ENCODE data around the gene HERC2. TPM values are rescaled to one million over a fixed set of nuclear protein-coding genes. Genes with fewer than 3 reads are reported as not detected.

HERC2 gene
- total and polyA plus RNA-seq, 2 donors from 2014 or later: 17.9 to 58.4 TPM

- Histone ChIP-seq H3K9me3 (ENCODE audit: control insufficient read depth in 2 of 3, insufficient read depth in 1 of 3, low read length in 3 of 3) (no peaks in the 10 kb centered on the region), H3K4me3 (ENCODE audit: low read length in 3 of 3) (no peak overlapping the region), H3K27ac (ENCODE audit: low read depth in 2 of 2, low read length in 2 of 2) (no peak overlapping the region), H3K4me1 (ENCODE audit: control insufficient read depth in 2 of 3, insufficient read depth in 2 of 3, low read depth in 1 of 3, low read length in 3 of 3) (peaks cover 0 to 3% (median 0%) of the 10 kb centered on the region in 3 donors), H3K9ac (ENCODE audit: low read length in 3 of 3) (no peak overlapping the region), H3K36me3 (ENCODE audit: control insufficient read depth in 2 of 3, insufficient read depth in 3 of 3, low read length in 3 of 3) (peaks cover 6 to 21% (median 11%) of the 10 kb centered on the region in 3 donors), H3K27me3 (ENCODE audit: control insufficient read depth, insufficient read depth, low read length) (no peaks in the 10 kb centered on the region)
- TF ChIP-seq CTCF (IDR thresholded peaks at IDR 0.05; ENCODE audit: borderline replicate concordance, extremely low read depth, insufficient read depth): no peak
- DNase-seq (no peak), FAIRE-seq (no peak)
- intact Hi-C loops (cut with DNase I): no loop called here
Observed at GRCh38 chr15:28255965-28256364, 66.0 kb downstream of the HERC2 start.

GRCh38 chr15:28252831-28253230 lies 69.1 kb downstream of the HERC2 start:
- no peaks in the 10 kb centered on the region for H3K4me1 ChIP-seq (ENCODE audit: control insufficient read depth in 2 of 3, insufficient read depth in 2 of 3, low read depth in 1 of 3, low read length in 3 of 3)
- DNase-seq (no peak), FAIRE-seq (no peak)
- intact Hi-C loops (cut with DNase I): no loop called here
- H3K9ac ChIP-seq (ENCODE audit: low read length in 3 of 3): no peak overlapping the region
- H3K9me3 ChIP-seq (ENCODE audit: control insufficient read depth in 2 of 3, insufficient read depth in 1 of 3, low read length in 3 of 3): no peaks in the 10 kb centered on the region
- H3K27me3 ChIP-seq (ENCODE audit: control insufficient read depth, insufficient read depth, low read length): no peaks in the 10 kb centered on the region
- peaks cover 6 to 24% (median 13%) of the 10 kb centered on the region in 3 donors for H3K36me3 ChIP-seq (ENCODE audit: control insufficient read depth in 2 of 3, insufficient read depth in 3 of 3, low read length in 3 of 3)
- H3K27ac ChIP-seq (ENCODE audit: low read depth in 2 of 2, low read length in 2 of 2): no peak overlapping the region
- no peak for TF ChIP-seq CTCF (IDR thresholded peaks at IDR 0.05; ENCODE audit: borderline replicate concordance, extremely low read depth, insufficient read depth)
- H3K4me3 ChIP-seq (ENCODE audit: low read length in 3 of 3): no peak overlapping the region

- Histone ChIP-seq H3K36me3 (ENCODE audit: control insufficient read depth in 2 of 3, insufficient read depth in 3 of 3, low read length in 3 of 3) (peaks cover 10 to 24% (median 20%) of the 10 kb centered on the region in 3 donors), H3K4me1 (ENCODE audit: control insufficient read depth in 2 of 3, insufficient read depth in 2 of 3, low read depth in 1 of 3, low read length in 3 of 3) (no peaks in the 10 kb centered on the region), H3K9me3 (ENCODE audit: control insufficient read depth in 2 of 3, insufficient read depth in 1 of 3, low read length in 3 of 3) (peaks cover 0 to 4% (median 0%) of the 10 kb centered on the region in 3 donors), H3K4me3 (ENCODE audit: low read length in 3 of 3) (no peak overlapping the region), H3K27ac (ENCODE audit: low read depth in 2 of 2, low read length in 2 of 2) (no peak overlapping the region), H3K9ac (ENCODE audit: low read length in 3 of 3) (no peak overlapping the region), H3K27me3 (ENCODE audit: control insufficient read depth, insufficient read depth, low read length) (no peaks in the 10 kb centered on the region)
- no peak for TF ChIP-seq CTCF (IDR thresholded peaks at IDR 0.05; ENCODE audit: borderline replicate concordance, extremely low read depth, insufficient read depth)
- intact Hi-C loops (cut with DNase I): no loop called here
- DNase-seq (no peak), FAIRE-seq (no peak)
Observed at GRCh38 chr15:28246605-28247004, 75.4 kb downstream of the HERC2 start.

- Histone ChIP-seq H3K9me3 (ENCODE audit: control insufficient read depth in 2 of 3, insufficient read depth in 1 of 3, low read length in 3 of 3) (peaks cover 0 to 4% (median 0%) of the 10 kb centered on the region in 3 donors), H3K27me3 (ENCODE audit: control insufficient read depth, insufficient read depth, low read length) (no peaks in the 10 kb centered on the region), H3K9ac (ENCODE audit: low read length in 3 of 3) (no peak overlapping the region), H3K36me3 (ENCODE audit: control insufficient read depth in 2 of 3, insufficient read depth in 3 of 3, low read length in 3 of 3) (peaks cover 10 to 23% (median 17%) of the 10 kb centered on the region in 3 donors), H3K4me3 (ENCODE audit: low read length in 3 of 3) (no peak overlapping the region), H3K27ac (ENCODE audit: low read depth in 2 of 2, low read length in 2 of 2) (no peak overlapping the region), H3K4me1 (ENCODE audit: control insufficient read depth in 2 of 3, insufficient read depth in 2 of 3, low read depth in 1 of 3, low read length in 3 of 3) (no peaks in the 10 kb centered on the region)
- TF ChIP-seq CTCF (IDR thresholded peaks at IDR 0.05; ENCODE audit: borderline replicate concordance, extremely low read depth, insufficient read depth): no peak
- no peak for DNase-seq
- intact Hi-C loops (cut with DNase I): no loop called here
- no peak for FAIRE-seq
Observed at GRCh38 chr15:28243901-28244300, 78.1 kb downstream of the HERC2 start.

All from kidney (tissue), 14 donors.